Cardiac septum (tissue), 1 donor: ENCODE data around the gene DCTN4. TPM values are rescaled to one million over a fixed set of nuclear protein-coding genes. Genes with fewer than 3 reads are reported as not detected.

Experiments used
- total RNA-seq: library from RNA; stranded (reverse); fragmentation: NEBNext Ultra II Directional; extraction: Animal tissue kit (Norgen Biotek cat#: 25700); gene quantifications from one replicate; pipeline ENCODE4 v1.2.1, GENCODE V29; 2021
- donor health status: DM: no; HTN: no; CAD: no.

The DCTN4 gene
- total RNA-seq, 1 donor from 2014 or later = 44.9 TPM

Other genes starting within 250 kb of the DCTN4 start
- gene SYNPO, start 118.4 kb downstream of the DCTN4 start, total RNA-seq = 829 TPM
- 10.0 TPM for gene MYOZ3, start 97.8 kb downstream of the DCTN4 start, total RNA-seq
- gene RBM22, start 58.0 kb downstream of the DCTN4 start, total RNA-seq = 33.8 TPM
- gene SMIM3, start 19.7 kb upstream of the DCTN4 start, total RNA-seq = 15.3 TPM
- gene IRGM, start 87.5 kb upstream of the DCTN4 start, total RNA-seq = not detected
- gene ZNF300, start 146.0 kb upstream of the DCTN4 start, total RNA-seq = 1.5 TPM